GOT3 (cell line): ENCODE measurements around the gene PEDS1.
"Not testable (repeated sequence)": the region's sequence is repeated elsewhere in the genome, so short reads cannot be mapped to it uniquely, and the experiment has no call there.

Source experiments
- DNase-seq: peaks from one replicate; lab custom pipeline; 2025; ENCODE audit warnings: mixed read lengths; lab: John Stamatoyannopoulos, UW

PEDS1 gene

DNA sequence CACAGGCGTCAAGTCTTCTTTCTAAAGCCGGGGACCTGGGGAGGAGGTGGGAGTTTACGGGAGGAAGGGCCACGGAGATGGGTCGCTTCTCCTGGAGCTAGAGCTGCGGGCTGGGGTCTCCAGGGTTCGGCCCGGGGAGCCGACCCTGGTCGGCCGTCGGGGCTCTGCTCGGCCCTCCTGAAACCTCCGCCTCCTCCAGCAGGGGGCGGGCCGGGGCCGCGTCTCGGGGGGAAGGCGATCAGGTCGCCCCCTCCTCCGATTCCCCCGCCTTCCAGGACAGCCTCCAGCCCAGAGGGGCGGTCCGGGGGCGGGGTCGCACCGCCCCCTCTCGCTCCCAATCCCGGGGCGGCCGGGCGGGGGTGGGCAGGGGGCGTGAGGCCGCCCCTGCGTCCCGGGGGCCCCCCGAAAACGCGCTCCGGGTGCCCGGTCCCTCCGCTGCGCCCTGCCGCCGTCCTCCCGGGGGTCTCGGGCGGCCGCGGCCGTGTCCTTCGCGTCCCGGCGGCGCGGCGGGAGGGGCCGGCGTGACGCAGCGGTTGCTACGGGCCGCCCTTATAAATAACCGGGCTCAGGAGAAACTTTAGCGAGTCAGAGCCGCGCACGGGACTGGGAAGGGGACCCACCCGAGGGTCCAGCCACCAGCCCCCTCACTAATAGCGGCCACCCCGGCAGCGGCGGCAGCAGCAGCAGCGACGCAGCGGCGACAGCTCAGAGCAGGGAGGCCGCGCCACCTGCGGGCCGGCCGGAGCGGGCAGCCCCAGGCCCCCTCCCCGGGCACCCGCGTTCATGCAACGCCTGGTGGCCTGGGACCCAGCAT, 36.9 kb upstream of the PEDS1 start, which contains the start of gene CEBPB:
Gene CEBPB (plus strand): TSS at position 580 of the 814 bp plus-strand sequence. CDS start 204 bp downstream, at position 784.
- peak; percentile 94 for DNase-seq

DNA sequence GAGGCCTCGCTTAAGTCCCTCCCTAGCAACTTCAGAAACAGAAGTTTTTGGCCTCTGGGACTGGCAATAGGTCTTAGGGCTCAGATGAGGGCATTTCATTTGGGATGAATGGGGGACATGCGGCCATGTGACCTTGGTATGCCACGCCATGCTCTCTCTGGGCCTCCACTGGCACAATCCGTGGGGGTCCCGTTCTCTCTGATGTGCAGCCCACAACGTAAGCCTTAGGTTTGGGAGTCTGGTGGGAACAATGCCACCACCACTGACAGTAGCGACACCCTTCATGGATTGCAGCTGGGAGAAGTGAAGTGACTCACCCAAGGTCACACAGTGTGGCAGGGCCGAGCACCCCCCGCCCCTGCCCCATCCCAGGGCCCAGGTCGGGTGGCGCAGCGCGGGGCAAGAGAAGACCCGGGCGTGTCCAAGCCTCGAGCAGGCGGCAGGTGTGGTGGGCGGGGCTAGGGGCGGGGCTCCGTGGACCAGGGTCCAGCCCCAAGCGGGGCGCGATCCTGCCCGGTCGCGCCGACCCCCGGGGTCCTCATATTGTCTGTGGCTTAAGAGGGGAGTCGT, 36.2 kb upstream of the PEDS1 start:
- DNase-seq = no peak

DNA sequence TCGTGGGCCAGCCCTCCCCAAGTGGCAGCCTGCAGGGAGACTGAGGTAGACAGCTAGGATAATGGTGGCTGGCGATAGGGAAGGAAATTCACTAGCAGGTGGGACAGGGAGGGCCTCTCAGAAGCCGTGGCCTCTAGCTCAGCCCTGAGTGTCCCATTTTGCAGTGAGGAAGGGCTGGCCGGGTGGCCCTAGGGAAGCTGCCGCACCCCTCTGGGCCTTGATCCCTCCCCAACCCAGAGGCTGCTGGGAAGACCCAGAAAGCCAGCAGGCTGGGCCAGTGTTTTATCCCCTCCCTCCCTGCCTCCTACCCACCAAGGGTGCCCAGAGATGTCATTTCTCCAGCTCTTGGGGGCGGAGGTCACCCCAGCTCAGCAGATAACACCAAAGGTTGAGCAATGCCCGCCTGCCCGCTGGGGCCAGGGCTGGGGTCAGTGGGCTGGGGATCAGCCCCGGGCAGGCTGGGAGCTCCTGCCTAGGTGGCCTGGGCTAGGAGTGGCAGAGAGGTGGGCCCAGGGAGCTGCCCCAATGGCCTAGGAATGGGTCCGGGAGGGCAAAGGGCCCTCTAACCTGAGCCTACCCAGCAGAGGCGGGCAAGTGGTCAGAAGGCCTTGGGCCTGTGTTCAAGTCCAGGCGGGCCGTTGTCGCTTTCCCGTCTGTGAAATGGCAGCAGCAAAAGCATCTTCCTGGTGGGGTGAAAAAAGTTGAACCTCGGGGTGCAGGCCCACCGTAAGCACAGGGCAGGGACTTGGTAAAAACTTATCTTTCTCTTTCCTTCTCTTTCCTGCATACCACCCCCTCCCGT, 35.6 kb upstream of the PEDS1 start:
- no peak for DNase-seq

DNA sequence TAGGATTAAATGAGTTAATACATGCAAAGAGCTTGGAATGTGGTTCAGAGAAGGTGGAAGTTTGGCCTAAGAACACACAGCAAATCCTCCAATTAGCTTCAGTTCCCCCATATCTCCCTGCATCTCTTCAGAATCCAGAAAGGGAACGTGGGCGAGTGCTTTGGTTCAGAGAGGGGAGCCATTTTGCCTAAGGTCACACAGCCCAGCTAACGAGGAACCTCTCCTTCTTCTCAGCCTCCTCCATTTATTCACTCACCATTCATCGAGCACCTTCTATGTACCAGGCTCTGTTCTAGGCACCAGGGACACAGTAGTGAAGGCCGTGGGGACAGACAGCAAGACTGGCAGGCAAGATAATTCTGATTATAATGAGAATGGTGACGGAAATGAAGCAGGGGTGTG, 34.8 kb upstream of the PEDS1 start:
- no peak for DNase-seq

DNA sequence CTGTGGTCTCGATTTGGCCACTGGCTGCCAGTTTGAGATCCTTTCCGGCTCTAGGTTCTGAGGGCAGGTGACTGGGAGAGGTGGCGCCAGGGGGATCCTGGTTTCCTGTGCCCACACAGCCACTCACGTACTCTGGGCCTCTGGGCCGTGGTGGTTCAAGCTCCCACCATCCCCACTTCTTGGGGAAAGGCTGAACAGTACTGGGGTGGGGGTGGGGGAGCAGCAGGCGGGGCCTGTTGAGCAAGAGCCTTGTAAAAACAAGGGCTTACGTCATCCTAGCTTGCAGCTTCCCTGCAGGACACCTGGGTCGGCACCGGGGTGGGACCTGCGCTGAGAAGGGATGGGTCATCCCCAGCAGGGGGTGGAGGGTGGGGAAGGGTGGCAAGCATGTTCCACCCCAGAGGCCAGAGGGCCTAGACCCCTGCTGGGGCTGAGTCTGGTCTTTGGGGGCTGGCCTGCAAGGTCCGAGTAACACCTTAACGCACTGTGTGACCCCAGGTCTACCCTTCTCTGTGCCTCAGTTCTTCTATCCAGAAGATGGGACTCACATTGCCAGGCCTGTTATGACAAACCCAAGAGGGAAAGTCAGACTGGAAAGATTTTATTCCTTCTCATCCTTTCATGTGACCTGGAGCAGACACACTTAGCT, 34.0 kb upstream of the PEDS1 start:
- DNase-seq = no peak

DNA sequence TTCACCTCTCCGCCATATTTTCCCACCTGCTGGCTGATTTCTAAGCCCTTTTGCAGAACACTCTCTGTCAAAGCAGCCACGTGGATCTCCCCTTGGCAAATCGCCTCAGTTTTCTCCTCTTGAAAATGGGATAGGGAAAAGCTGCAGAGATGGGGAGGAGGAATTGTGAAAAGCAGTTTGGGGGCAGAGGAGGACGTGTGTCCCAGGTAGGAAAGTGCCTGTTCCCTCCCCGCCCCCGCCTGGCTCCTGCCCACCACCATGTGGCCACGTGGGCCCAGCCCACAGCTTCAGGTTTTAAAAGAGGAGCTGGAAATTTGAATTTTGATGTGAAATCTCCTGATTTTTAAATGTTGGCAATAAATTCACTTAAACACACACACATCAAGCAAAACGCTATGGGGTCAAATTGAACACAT, 33.5 kb upstream of the PEDS1 start:
- no peak for DNase-seq

DNA sequence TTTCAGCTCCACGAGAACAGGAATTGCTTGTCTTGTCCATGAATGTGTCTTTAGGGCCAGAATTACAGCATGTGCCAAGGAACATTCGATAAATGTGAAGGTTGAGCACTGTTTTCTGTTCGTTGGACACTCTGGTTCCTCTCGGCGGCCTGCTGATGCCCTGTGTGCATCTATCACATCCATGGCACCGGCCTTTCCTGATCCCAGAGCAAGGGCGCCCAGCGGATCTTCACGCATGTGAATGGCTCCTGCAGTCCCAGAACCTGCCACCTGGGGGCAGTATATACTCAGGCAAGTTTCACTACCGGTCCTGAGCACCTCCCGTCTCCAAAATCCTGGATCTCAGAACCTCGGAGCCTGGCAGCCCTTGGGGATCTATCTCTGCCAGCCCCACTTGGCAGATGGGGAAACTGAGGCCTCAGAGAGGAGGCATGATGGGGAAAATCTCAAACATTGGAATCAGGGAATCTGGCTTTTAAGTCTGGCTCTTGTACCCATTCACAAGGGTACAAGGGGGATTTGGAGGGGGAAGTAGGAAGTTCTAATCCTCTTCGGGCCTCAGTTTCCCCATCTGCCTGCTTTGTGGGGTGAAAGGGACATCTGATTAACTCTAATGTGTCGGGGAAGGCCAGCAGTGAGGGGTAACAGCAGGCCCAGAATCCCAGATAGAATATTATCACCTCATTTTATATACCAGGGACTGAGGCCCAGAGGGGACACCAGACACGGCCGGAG, 32.8 kb upstream of the PEDS1 start:
- peak; percentile 76 for DNase-seq

DNA sequence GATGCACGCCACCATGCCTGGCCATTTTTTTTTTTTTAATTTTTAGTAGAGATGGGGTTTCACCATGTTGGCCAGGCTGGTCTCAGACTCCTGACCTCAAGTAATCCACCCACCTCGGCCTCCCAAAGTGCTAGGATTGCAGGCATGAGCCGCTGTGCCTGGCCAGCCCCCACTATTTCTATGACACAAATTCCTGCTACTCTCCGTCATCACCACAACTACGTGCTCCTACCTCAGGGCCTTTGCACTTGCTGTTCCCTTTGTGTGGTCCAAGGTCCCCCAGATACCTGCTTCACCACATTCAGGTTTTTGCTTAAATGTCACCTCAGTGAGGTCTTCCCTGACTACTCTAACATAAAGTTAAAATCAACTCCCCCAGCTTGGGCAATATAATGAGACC, 31.9 kb upstream of the PEDS1 start:
- DNase-seq = no peak

DNA sequence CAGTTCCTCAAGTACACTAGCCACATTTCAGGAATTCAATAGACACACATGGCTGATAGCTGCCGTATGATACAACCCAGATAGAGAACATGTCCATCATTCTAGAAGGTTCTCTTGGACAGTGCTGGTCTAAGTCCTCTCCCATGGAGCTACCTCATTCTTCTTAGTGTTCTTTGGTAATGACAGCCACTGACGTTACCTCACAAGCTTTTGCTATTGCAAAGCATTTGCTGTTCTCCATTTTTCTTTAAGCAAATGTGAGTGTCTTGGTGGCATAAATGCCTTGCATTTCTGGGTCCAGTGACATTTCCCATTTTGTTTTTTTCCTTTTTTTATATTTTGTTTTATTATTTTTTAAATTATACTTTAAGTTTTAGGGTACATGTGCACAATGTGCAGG, 28.8 kb upstream of the PEDS1 start:
- no peak for DNase-seq

DNA sequence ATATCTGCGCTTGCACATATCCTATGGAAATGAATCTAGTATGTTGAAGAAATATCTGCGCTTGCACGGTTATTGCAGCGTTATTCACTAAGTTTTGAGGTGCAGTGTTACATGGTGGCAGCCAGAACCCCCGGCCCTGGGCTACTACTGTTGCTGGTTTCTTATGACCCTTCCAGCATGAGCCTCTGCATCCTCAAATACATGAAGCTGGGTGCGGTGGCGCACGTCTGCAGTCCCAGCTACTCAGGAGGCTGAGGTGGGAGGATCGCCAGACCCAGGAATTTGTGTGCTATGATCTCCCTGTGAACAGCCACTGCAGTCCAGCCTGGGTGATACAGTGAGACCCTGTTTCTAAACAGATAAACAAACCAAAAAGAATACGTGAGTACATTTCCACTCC, 27.8 kb upstream of the PEDS1 start:
- no peak for DNase-seq

DNA sequence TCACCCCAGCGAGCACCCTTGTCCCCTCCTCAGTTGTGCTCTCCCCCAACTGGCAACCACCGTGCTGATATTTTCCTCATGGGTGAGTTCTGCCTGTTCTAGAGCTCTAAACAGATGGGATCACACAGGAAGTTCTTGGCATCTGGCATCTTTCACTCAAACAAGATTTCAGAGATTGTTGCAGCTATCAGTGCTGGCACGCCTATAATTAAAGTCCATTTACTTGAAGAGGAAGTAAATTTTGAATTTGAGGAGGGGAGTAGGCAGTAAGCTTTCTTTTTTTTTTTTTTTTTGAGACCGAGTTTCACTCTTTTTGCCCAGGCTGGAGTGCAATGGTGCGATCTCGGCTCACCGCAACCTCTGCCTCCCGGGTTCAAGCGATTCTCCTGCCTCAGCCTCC, 25.1 kb upstream of the PEDS1 start:
- not testable (repeated sequence) for DNase-seq

DNA sequence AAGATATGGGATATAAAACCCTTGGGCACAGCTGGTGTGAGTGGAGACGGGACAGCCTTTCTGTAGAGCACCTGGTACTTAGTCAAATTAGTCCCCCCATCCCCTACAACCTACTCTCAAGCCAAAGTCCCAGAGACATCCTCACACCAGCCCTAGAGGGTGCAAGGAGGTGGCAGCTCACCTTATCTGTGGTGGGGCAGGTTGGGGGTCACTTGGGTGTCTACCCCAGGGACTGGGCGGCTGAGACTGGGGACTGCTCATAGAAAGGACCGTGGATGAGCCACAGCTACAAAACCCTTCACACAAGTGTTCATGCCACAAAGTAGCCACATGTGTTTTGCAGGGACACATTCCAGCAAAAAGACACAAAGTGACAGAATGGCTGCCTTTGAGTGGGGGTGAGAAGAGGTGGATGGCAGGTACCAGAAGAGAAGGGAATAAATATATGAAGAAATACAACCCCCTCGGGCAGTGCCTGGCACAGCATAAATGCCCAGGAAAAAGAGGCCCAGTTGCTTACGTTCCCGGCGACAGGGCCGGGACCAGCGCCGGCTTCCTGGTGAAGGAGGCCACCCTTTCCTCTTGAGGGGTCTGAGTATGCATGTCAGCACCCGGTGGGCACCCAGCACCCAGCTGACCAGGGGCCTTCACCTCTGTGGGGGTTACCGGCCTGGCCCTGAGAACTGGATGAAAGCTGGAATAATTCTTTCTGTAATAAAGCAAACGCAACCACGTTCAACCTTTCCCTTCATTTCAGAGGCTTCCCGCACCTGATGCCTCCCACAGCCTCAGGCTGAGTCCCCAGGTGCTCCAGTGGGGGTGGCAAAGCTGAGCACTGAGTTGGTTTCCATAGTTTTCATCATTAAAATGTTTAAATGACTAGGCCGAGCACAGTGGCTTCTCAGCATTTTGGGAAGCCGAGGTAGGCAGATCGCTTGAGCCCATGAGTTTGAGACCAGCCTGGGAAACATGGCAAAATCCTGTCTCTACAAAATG, 22.7 kb upstream of the PEDS1 start:
- no peak for DNase-seq

DNA sequence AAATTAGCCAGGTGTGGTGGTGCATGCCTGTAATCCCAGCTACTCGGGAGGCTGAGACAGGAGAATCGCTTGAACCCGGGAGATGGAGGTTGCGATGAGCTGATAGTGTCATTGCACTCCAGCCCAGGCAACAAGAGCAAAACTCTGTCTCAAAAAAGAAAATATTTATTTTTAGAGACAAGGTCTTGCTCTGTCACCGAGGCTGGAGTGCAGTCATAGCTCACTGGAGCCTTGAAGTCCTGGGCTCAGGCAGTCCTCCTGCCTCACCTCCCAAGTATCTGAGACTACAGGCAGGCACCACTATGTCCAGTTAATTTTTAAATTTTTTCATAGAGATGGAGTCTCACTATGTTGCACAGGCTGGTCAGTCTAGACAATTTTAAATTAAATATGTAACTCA, 20.9 kb upstream of the PEDS1 start:
- DNase-seq = no peak

DNA sequence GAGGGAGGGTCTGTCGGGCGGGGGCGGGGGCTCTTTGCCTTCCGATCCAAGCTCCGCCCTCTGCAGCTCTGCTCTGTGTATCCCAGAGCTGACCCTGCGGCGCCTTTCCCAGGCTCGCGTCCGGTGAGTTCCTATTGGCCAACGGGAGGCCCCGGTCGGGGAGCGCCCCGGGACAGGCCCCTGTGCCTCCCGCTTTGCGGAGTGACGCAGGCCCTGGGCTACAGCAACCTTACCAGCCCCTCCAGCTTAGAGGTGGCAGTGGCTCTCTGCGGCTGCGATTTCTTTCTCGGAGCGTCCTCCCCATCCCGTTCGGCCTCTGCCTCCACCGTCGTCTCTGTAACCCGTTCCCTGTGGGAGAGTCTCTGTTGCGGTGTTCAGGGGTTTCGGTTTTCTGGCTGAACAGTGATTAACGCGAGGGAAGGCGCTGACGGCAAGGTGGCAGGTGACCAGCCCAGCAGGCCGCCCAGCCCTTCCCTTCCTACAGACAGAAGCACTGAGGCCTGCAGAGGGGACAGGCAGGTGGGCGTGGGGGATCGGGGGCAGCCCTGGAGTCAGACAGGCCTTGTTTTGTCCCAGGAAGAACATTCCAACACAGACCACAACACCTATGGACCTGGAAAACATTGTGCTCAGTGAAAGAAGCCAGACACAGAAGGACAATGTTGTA, 19.0 kb upstream of the PEDS1 start:
- peak; percentile 53 for DNase-seq

DNA sequence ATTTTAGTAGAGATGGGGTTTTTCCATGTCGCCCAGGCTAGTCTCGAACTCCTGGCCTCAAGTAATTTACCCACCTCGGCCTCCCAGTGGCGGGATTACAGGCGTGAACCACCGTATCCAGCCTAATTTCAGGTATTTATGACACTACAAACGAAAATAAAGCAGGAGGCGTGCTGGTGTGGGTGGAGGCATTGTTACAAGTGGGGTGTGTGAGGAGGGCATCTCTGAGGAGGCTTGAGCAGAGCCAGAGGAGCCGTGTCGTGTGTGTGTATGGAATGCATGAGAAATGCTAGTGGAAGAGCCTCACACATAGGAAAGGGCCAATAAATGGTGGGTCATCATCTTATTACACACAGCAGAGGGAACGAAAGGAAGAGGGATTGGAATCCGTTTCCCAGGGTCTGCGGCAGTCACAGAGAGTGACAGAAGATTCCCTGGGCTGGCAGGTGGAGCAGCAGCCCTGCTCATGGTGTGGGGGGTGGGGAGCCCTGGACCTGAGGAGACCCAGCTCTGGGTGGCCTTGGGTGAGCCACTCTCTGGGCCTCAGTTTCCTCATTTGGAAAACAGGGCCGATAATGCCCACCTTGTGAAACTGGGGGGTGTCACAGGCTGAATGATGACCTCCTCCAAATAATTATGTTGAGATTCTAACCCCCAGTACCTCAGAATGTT, 17.2 kb upstream of the PEDS1 start:
- no peak for DNase-seq

DNA sequence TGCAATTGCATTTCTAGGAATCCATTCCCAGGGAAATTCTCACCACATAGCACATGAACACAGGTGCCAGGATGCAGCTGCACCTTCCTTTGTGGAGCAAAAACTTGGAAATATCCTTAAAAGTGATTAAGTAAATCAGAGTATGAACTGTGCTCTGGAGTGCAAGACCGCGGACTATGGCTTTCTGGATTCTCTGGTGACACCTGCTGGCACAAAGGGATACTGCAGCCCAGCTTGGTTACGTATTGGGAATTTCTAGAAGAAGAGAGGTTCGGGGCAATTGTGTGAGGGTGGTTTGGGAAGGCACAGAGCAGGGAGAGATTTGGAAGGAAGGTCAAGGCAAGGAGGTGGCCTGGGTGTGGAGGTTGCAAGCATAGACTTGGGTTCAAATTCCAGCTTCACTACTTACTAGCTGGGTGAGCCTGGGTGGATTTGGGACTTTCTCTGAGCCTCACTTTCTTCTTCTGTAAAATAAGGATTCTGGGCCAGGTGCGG, 15.9 kb upstream of the PEDS1 start:
- DNase-seq = peak; percentile 34

DNA sequence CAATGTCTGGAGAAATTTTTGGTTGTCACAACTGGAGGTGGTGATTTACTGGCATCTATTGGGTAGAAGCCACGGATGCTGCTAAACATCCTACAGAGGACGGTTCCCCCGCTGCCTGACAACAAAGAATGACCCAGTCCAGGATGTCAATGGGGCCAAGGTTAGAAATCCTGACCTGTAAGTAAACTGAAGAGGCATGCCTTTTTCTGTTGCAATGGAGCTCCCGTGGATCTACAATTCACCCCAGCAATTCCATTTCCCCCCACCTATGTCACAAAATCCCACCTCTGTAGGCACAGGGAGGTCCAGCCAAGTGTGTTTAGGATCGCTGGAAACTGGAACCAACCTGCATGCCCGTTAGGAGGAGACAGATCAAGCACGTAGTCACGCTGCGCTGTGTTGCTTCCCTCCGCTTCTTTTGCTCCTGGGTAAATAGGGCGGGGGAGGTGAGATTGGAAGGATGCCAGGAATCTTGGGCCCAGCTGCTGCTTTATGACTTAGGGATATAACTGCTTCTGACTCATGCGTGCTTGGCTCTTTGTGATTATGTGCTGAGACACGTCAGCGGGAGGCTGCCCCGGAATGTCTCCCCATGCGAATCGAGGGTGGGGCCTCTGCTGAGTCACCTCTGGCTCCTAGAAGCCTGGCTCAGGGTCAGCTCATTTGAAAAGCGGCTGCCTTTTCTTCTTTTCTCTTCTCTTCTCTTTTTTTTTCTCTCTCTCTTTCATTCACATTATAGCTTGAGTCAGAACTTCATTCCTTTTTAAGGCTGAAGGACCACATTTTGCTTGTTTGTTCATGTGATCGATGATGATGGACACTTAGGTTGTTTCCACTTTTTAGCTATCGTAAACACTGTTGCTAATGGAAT, 12.4 kb upstream of the PEDS1 start:
- peak; percentile 96 for DNase-seq
